ENCODE data around the gene ARL5A. TPM values are rescaled to one million over a fixed set of nuclear protein-coding genes. Genes with fewer than 3 reads are reported as not detected.

ARL5A gene
- total RNA-seq, 2 experiments from 2014 or later: 78.1 to 91.4 TPM

GRCh38 chr2:151767536-151767935, 60.7 kb downstream of the ARL5A start:
- Histone ChIP-seq H3K36me3 (ENCODE audit: insufficient read depth, low read length) (peaks cover 3% of the 10 kb centered on the region; the same call in 1 of the 2 replicates), H3K4me1 (ENCODE audit: insufficient read depth, low read length, poor library complexity, severe bottlenecking) (peaks cover 51% of the 10 kb centered on the region), H2AFZ (ENCODE audit: low read length) (peak overlapping the region; percentile 72; the same call in 1 of the 2 replicates), H3K4me3 (ENCODE audit: low read depth, low read length, poor library complexity, severe bottlenecking) (no peak overlapping the region), H3K27ac (ENCODE audit: low read depth, low read length, poor library complexity, severe bottlenecking) (no peak overlapping the region), H4K20me1 (ENCODE audit: insufficient read depth, low read length) (no peaks in the 10 kb centered on the region), H3K9me3 (ENCODE audit: low read length) (no peaks in the 10 kb centered on the region), H3K79me2 (ENCODE audit: insufficient read depth, low read depth, low read length) (no peaks in the 10 kb centered on the region), H3K9me2 (ENCODE audit: insufficient read depth, low read length) (no peaks in the 10 kb centered on the region), H3K4me2 (ENCODE audit: low read length) (no peak overlapping the region)
- ChIA-PET CTCF (ENCODE audit: unreplicated experiment) (no interaction called here), POLR2A (interaction anchor here (1.1 to 1.6 kb wide), 3 partner anchors 10 to 32 kb away, joined by 3 to 4 read pairs (median 4); no protein-coding TSS in a partner anchor)
- no peak for DNase-seq (ENCODE audit: low spot score)
- TF ChIP-seq EZH2phosphoT487 (IDR thresholded peaks at IDR 0.05; ENCODE audit: borderline replicate concordance, low read depth, low read length): no peak
- TF ChIP-seq, protein P1, sequence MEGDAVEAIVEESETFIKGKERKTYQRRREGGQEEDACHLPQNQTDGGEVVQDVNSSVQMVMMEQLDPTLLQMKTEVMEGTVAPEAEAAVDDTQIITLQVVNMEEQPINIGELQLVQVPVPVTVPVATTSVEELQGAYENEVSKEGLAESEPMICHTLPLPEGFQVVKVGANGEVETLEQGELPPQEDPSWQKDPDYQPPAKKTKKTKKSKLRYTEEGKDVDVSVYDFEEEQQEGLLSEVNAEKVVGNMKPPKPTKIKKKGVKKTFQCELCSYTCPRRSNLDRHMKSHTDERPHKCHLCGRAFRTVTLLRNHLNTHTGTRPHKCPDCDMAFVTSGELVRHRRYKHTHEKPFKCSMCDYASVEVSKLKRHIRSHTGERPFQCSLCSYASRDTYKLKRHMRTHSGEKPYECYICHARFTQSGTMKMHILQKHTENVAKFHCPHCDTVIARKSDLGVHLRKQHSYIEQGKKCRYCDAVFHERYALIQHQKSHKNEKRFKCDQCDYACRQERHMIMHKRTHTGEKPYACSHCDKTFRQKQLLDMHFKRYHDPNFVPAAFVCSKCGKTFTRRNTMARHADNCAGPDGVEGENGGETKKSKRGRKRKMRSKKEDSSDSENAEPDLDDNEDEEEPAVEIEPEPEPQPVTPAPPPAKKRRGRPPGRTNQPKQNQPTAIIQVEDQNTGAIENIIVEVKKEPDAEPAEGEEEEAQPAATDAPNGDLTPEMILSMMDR (conservative IDR thresholded peaks at IDR 0.05; ENCODE audit: low read length): no peak
- intact Hi-C loops (cut with micrococcal nuclease; ENCODE audit: unreplicated experiment): no loop called here
- BruUV-seq (replicated peaks): no TSS peak

DNA sequence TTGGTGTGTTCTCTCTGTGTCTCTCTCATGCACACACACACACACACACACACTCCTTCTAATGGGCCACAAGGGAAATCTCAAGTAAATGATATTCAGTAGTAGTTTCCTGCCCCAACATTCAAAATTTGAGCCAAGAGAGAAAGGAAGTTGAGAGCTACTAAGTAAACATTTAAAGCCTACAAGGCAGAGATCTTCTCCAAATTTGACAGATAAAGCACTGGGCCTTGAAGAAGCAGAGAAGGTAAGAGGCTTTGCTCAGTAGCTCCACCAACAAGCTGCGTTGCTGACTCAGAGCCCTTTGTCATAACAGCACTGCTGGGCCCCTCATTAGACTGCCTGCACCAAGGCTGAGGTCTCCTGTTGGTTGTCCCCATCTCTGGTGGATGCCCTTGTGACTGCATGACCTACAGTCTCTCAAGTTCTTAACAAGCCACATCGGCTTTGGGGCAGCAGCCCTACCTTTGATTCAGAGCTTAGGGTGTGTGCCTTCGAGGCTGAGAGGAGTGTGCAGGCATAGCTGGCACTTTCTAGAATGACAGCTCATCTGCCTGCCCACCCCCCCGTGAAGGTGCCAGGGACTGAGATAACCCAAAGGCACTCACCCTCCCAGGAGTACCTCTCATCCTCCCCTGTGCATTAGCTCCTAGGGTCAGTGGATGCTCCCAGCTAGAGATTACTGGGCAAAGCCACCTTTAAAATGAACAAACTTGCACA, 61.6 kb downstream of the ARL5A start:
- Histone ChIP-seq H3K4me1 (ENCODE audit: insufficient read depth, low read length, poor library complexity, severe bottlenecking) (peaks cover 42% of the 10 kb centered on the region), H3K9me2 (ENCODE audit: insufficient read depth, low read length) (no peaks in the 10 kb centered on the region), H3K27ac (ENCODE audit: low read depth, low read length, poor library complexity, severe bottlenecking) (peak overlapping the region; percentile 52), H3K4me2 (ENCODE audit: low read length) (peak overlapping the region; percentile 48), H4K20me1 (ENCODE audit: insufficient read depth, low read length) (no peaks in the 10 kb centered on the region), H2AFZ (ENCODE audit: low read length) (peak overlapping the region; percentile 72; the same call in 1 of the 2 replicates), H3K79me2 (ENCODE audit: insufficient read depth, low read depth, low read length) (no peaks in the 10 kb centered on the region), H3K4me3 (ENCODE audit: low read depth, low read length, poor library complexity, severe bottlenecking) (no peak overlapping the region), H3K9me3 (ENCODE audit: low read length) (no peaks in the 10 kb centered on the region), H3K36me3 (ENCODE audit: insufficient read depth, low read length) (peaks cover 3% of the 10 kb centered on the region; the same call in 1 of the 2 replicates)
- TF ChIP-seq EZH2phosphoT487 (IDR thresholded peaks at IDR 0.05; ENCODE audit: borderline replicate concordance, low read depth, low read length): no peak
- TF ChIP-seq, protein P1 (conservative IDR thresholded peaks at IDR 0.05; ENCODE audit: low read length): no peak
- ChIA-PET CTCF (ENCODE audit: unreplicated experiment) (interaction anchor here (0.6 kb wide), 1 partner anchor 286 kb away, joined by 3 read pairs; no protein-coding TSS in a partner anchor), POLR2A (interaction anchor here (0.6 to 1.6 kb wide), 7 partner anchors 11 to 87 kb away, joined by 3 to 5 read pairs (median 4); no protein-coding TSS in a partner anchor)
- BruUV-seq (replicated peaks): no TSS peak
- intact Hi-C loops (cut with micrococcal nuclease; ENCODE audit: unreplicated experiment): no loop called here
- peak; percentile 58 for DNase-seq (ENCODE audit: low spot score)
